ENCODE data around the gene PARM1. TPM values are rescaled to one million over a fixed set of nuclear protein-coding genes. Genes with fewer than 3 reads are reported as not detected.
A peak's percentile ranks its signal among the peaks of the same experiment; 100 is the strongest.

Gene PARM1
- total and polyA plus RNA-seq, 12 donors = 19.7 to 119 (median 71.6) TPM

DNA sequence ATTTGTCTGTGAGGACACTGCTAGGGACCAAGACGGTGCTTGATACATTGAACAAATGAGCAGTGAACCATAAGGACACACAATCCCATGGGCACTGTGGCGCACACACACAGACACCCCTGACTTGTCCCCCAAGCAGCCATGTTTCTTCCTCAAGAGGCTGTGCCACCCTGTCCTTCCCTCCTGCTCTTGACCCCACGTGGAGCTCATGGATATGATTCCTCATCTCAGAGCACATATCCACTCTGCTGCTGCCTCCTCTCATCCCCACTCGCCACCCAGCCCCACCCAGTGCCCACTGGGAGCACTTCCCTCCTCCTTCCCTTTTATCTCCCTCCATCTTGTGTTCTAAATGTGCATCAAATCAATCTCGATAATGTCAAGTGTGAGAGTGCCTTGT is 102.4 kb downstream of the PARM1 start:
- no peak for DNase-seq
- Histone ChIP-seq H3K9me3 (no peaks in the 10 kb centered on the region), H3K4me3 (no peak overlapping the region), H3K27me3 (no peaks in the 10 kb centered on the region), H3K36me3 (no peaks in the 10 kb centered on the region), H3K27ac (no peak overlapping the region), H3K4me1 (peaks cover 0 to 27% (median 0%) of the 10 kb centered on the region in 9 donors)
- TF ChIP-seq, protein P1, sequence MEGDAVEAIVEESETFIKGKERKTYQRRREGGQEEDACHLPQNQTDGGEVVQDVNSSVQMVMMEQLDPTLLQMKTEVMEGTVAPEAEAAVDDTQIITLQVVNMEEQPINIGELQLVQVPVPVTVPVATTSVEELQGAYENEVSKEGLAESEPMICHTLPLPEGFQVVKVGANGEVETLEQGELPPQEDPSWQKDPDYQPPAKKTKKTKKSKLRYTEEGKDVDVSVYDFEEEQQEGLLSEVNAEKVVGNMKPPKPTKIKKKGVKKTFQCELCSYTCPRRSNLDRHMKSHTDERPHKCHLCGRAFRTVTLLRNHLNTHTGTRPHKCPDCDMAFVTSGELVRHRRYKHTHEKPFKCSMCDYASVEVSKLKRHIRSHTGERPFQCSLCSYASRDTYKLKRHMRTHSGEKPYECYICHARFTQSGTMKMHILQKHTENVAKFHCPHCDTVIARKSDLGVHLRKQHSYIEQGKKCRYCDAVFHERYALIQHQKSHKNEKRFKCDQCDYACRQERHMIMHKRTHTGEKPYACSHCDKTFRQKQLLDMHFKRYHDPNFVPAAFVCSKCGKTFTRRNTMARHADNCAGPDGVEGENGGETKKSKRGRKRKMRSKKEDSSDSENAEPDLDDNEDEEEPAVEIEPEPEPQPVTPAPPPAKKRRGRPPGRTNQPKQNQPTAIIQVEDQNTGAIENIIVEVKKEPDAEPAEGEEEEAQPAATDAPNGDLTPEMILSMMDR (IDR thresholded peaks at IDR 0.05) = no peak
- intact Hi-C loops (cut with DNase I) = no loop called here
- WGBS, 2 donors = 84 to 88% methylated on average over 5 of the region's 5 CpGs
- no peak for ATAC-seq

DNA sequence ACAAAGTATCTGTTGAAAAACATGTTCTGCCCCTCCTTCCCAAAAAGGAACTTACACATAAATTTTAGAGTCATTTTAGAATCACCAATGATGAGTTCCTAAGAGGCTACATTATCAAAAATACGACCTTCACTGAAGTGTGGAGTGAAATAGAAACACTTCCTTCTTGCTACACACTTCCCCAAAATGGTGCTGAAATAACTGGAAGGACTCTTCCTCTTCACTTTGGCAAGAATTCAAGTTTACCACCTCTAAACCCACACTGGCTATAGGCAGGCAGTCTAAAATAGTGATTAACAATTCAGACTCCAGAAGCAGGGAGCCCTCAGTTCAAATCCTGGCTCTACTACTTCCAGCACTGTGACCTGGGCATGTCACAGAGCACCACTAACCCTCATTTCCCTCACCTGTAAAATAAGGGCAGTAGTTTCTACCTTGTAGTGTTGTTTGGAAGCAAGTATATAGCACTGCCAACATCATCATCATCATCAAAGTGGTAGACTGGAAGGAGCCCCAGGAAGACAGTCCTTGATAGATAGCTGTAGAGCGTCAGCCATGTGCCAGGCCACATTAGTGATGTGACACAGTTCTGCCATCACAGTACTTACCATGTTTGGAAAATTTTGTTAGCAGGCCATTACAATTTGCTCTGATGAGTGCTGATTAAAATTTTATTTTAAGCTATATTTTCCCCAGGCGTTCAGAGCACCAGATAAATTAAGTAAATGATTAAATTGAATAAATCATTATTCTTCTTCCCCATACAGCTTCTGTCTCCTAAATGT is 103.3 kb downstream of the PARM1 start:
- intact Hi-C loops (cut with DNase I) = no loop called here
- no peaks in the 10 kb centered on the region for H3K36me3 ChIP-seq
- no peak overlapping the region for H3K27ac ChIP-seq
- no peaks in the 10 kb centered on the region for H3K9me3 ChIP-seq
- ATAC-seq (peak in 2 of 8 donors; percentile 41 to 42), DNase-seq (no peak)
- H3K4me3 ChIP-seq = no peak overlapping the region
- TF ChIP-seq, protein P1 (IDR thresholded peaks at IDR 0.05) = no peak
- no peaks in the 10 kb centered on the region for H3K27me3 ChIP-seq
- H3K4me1 ChIP-seq = peaks cover 0 to 19% (median 0%) of the 10 kb centered on the region in 9 donors
- 53 to 60% methylated on average over 3 of the region's 3 CpGs for WGBS, 2 donors

DNA sequence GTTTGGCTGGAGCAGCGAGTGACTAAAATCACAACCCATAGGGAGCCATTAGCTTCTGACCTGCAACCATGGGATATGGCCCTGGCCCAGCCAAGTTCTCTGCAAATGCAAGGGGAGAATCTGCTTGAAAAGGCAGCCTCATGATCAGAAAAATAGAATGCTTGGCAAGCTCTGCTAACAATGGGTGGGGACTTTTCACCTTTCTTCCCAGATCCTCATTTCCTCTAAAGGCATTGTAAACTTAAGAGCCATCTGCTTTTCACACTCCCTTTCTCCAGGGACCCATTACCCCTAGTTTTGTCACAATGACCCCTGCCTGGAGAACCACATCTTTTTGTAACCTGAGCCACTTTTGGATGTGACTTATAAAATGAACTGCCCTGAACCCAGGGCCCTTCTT is 104.3 kb downstream of the PARM1 start:
- Histone ChIP-seq H3K27ac (no peak overlapping the region), H3K36me3 (no peaks in the 10 kb centered on the region), H3K4me1 (peaks cover 0 to 19% (median 0%) of the 10 kb centered on the region in 9 donors), H3K9me3 (no peaks in the 10 kb centered on the region), H3K27me3 (no peaks in the 10 kb centered on the region), H3K4me3 (no peak overlapping the region)
- TF ChIP-seq, protein P1 (IDR thresholded peaks at IDR 0.05) = no peak
- DNase-seq (no peak), ATAC-seq (no peak)
- intact Hi-C loops (cut with DNase I) = no loop called here
- 57 to 64% methylated on average over 1 of the region's 1 CpG for WGBS, 2 donors

DNA sequence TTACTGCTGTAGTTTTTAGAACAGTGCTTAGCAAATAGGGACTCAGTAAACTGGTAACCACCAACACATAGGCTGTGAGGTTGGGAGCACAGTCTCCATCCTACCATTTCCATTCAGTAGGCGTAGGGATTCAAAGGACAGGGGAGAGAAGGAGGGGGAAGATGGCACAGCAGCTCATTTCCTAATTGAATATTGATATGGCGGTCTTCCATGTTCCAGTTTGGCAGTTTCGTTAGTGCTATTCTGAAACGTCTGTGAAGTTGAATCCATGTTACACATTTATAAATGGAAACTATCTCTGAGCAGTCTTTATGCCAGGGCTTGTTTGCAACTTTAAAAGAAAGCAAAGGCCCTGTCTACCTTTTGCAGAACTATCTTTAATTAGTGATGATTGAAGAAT is 105.5 kb downstream of the PARM1 start:
- DNase-seq = no peak
- peak in 5 of 8 donors; percentile 25 to 79 (median 49) for ATAC-seq
- no peaks in the 10 kb centered on the region for H3K9me3 ChIP-seq
- H3K27ac ChIP-seq = peak overlapping the region in 1 of 10 donors; percentile 16
- 55 to 59% methylated on average over 4 of the region's 4 CpGs for WGBS, 2 donors
- no peak overlapping the region for H3K4me3 ChIP-seq
- TF ChIP-seq, protein P1 (IDR thresholded peaks at IDR 0.05) = no peak
- H3K36me3 ChIP-seq = no peaks in the 10 kb centered on the region
- H3K27me3 ChIP-seq = no peaks in the 10 kb centered on the region
- intact Hi-C loops (cut with DNase I) = no loop called here
- peaks cover 0 to 19% (median 0%) of the 10 kb centered on the region in 9 donors for H3K4me1 ChIP-seq
